SH-SY5Y (cell line): ENCODE results near the gene SCAPER.

ENCODE experiments used
- GATA2 ChIP-seq: IDR thresholded peaks from 2 replicates; pipeline ENCODE4 v1.6.1; 2011; ENCODE audit warnings: mild to moderate bottlenecking, low read depth, low read length
- GATA3 ChIP-seq: IDR thresholded peaks from 2 replicates; pipeline ENCODE4 v1.6.1; 2011; ENCODE audit warnings: low read depth, mild to moderate bottlenecking, low read length, moderate library complexity

- TF ChIP-seq GATA2 (no peak), GATA3 (no peak)
Measured at GRCh38 chr15:76340803-76341365, 564.3 kb downstream of the SCAPER start.
